ENCODE results near the gene SUGCT.

SUGCT gene

DNA sequence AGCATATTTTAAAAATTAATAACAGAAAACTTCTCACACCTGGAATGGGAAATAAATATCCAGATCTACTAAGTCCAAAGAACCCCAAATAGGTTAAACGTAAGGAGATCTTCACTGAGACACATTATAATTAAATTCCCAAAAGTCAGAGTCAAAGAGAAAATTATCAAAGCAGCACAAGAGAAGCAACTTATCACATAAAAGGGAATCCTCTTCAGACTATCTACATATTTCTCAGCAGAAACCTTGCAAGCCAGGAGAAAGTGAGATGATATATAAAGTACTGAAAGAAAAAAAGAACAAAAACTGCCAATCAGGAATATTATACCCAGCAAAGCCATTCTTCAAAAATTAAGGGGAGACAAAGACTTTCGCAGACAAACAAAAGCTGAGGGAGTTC, 756.4 kb downstream of the SUGCT start:
- DNase-seq: no peak

DNA sequence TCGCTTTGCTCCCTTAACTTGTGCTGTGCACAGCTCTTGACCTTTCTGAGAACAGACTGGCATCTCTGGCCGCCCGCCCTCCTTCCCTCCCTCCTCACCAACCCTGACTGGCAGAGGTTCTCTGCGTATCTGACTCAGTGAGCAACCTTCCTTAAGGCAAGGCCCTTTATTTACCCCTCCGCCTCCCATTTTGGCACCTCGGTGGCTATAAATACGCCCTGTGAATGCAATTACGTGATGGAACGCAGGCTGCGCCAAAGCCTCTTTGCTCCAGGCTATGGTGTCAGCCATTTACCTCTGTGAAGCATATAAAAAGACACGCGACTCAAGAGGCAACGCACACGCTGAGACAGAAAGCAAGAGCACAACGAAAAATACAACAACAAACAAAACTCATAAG, 764.3 kb downstream of the SUGCT start:
- no peak for DNase-seq

DNA sequence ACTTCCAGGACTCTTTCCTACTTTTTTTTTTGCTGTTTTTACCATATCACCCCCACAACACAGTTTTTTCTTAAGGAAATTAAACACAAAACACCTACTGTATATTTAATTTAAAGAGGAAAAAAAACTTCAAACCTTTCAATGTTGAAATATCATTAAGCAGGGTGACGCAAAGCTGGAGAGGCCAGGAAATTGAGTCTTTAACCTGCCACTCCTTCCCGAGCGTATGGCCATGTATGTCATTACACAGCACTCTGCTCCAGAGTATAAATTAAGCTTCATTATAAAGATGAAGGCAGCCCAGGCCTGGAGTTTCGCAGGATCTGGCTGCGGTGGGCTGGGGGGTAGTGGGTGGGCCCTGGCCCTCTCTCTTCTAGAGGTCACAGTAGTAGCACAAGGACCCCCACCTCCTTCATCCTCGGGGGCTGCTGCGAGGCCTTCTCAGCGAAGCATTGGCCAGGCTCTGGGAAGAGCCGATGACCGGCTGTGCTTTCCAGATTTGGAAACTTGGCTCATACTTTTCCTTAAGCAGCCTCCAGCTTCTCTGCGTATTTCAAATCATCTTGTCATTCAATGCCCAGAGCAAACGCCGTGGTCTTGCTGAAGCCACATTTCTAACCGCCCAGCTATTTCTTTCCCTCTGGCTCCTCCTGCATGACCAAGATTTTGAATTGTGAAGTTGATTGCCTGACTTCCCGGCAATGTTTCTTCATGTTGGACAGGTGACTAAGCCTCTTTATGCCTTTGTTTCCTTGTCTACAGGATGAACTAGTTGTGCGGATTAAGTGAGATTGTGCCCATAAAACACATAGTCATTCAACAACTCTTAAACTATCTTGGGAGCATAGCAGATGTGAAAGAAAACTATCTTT, 765.1 kb downstream of the SUGCT start:
- DNase-seq: no peak

DNA sequence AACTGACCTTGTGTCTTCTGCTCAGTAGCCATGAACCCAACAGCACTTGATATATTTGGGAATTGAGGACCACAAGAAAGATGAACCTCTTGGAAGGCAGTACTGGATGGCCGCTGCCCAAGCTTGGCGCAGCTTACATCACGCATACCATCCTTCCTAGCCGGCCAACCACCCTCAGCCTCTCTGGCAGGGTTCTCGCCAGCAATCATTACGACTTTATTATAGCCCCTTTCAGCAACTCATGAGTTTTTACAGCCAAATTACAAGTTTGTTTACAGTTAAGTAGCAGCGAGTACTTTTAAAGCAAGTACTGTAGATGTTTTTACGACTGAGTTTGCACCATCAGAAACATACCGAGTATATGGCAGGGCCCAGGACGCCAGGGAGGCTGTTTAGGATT, 769.1 kb downstream of the SUGCT start:
- DNase-seq: no peak

DNA sequence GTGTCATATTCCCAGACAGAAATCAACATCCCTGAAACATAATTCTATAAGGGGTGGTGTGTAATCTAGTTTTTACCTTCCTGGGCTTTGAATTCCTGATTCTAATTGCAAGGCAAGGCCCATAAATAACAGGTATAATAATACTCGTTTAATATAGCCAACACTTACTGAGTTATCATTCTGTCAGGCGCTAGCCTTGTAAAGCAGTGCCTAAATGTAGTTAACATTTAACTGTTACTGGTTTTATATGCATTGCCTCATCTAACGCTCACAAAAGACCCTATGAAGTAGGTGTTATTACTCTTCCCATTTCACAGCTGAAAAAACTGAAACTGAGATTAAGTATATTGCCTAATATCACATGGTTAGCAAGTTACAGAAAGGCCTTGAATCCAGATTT, 772.5 kb downstream of the SUGCT start:
- DNase-seq: no peak

DNA sequence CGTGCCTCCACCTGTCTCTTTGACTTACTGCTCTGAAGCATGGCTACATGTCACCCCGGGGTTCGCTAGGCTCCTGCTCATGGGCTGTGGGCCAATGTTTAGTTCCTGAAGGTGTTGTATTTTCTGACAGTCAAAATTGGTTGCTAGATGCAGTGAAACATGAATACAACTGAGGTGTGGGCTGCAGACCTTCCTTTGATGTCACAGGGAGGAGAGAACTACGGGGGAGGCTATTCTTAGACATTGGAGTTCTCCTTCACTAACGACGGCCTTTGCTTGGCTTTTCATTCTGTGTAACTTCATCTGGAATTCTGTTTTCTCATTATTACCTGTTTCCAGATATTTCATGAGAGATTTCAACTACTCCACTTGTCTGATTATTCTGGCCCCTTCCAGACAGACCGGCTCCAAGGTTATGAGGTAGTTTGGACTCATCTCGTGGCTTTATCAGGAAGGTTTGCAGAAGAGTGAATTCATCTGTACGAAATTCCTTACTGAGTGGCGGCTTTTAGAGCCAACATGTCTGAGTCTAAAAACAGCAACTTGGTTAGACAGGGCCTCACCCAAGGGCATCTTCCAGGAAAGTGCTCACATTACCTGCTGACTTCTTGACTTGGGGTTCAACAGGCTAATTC, 774.7 kb downstream of the SUGCT start:
- DNase-seq: no peak
